KMS-11 (cell line): ENCODE measurements around the gene TSHZ1.

Experiments used
- H2AFZ ChIP-seq: fragments of 200-600 bp; sonication (generic); 2 replicates; pipeline ENCODE4 v1.6.1; 2016; ENCODE audit warnings: antibody characterized with exemption, mixed run types, low read depth
- H3K27ac ChIP-seq: fragments of 200-600 bp; sonication (generic); 2 replicates; pipeline ENCODE4 v1.6.1; 2016; ENCODE audit warnings: mild to moderate bottlenecking, mixed run types
- H3K27me3 ChIP-seq: fragments of 200-600 bp; sonication (generic); 2 replicates; pipeline ENCODE4 v1.6.1; 2017; ENCODE audit warnings: mild to moderate bottlenecking, low read depth, mixed run types, moderate library complexity; ENCODE audit not compliant: insufficient read depth
- H3K36me3 ChIP-seq: fragments of 200-600 bp; sonication (generic); 2 replicates; pipeline ENCODE4 v1.6.1; 2017; ENCODE audit warnings: mild to moderate bottlenecking, mixed run types; ENCODE audit not compliant: insufficient read depth
- H3K4me1 ChIP-seq: fragments of 200-600 bp; sonication (generic); 2 replicates; pipeline ENCODE4 v1.6.1; 2016; ENCODE audit warnings: mild to moderate bottlenecking, low read depth, mixed run types; ENCODE audit not compliant: poor library complexity, severe bottlenecking
- H3K4me2 ChIP-seq: fragments of 200-600 bp; sonication (generic); 2 replicates; pipeline ENCODE4 v1.7.0; 2016; ENCODE audit warnings: mild to moderate bottlenecking, mixed run types
- H3K4me3 ChIP-seq: fragments of 200-600 bp; sonication (generic); IDR thresholded peaks from 2 replicates; pipeline ENCODE4 v1.6.1; 2017; ENCODE audit warnings: low read depth, low read length, mixed read lengths; ENCODE audit not compliant: insufficient read depth
- H3K79me2 ChIP-seq: fragments of 200-600 bp; sonication (generic); 2 replicates; pipeline ENCODE4 v1.6.1; 2016; ENCODE audit warnings: low read depth, mixed run types; ENCODE audit not compliant: insufficient read depth
- H3K9ac ChIP-seq: fragments of 200-600 bp; sonication (generic); 2 replicates; pipeline ENCODE4 v1.6.1; 2016; ENCODE audit warnings: mild to moderate bottlenecking, mixed run types
- H4K20me1 ChIP-seq: fragments of 200-600 bp; sonication (generic); 2 replicates; pipeline ENCODE4 v1.6.1; 2016; ENCODE audit warnings: mild to moderate bottlenecking, mixed run types; ENCODE audit not compliant: insufficient read depth
- TF ChIP-seq, protein P1 (sequence below): fragments of 200-600 bp; sonication (generic); conservative IDR thresholded peaks from 2 replicates; pipeline ENCODE4 v1.6.1; 2017; ENCODE audit warnings: low read depth, mild to moderate bottlenecking, antibody characterized with exemption, low read length, moderate library complexity, mixed read lengths

The TSHZ1 gene

DNA sequence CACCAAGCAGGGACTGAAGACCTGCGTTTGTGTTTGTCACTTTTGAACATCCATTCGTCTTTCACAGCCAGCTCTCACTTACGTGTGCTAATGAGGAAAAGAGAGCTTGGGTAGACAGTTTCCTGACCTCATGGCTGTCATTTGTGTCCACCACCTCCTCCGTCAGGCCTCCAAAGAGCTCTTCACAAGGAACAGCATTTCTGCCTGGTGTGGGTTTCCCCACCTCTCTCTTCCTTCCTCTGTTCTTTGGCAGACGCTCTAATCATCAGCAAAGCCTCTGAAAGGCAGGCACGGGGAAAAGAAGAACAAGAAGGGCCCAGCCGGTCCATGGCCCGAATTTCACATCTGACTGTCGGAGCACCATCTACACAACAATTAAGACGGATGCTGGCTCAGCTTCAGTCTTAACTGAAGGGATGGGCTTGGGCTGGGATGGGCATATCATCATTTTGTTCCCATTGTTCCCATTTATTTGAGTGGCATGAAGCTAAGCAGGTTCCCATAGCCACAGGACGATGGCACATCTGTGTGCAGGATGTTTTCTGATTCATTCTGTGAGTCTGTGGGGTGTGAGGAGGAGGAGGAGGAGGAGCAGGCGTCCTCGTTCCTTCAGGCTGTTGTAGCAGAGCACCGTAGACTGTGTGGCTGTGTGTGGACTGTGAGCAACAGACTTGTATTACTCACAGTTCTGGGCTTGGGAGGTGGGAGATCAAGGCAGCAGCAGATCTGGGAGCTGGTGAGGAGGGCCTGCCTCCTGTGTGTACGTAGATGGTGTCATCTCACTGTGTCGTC, 66.4 kb downstream of the TSHZ1 start:
- TF ChIP-seq, protein P1, sequence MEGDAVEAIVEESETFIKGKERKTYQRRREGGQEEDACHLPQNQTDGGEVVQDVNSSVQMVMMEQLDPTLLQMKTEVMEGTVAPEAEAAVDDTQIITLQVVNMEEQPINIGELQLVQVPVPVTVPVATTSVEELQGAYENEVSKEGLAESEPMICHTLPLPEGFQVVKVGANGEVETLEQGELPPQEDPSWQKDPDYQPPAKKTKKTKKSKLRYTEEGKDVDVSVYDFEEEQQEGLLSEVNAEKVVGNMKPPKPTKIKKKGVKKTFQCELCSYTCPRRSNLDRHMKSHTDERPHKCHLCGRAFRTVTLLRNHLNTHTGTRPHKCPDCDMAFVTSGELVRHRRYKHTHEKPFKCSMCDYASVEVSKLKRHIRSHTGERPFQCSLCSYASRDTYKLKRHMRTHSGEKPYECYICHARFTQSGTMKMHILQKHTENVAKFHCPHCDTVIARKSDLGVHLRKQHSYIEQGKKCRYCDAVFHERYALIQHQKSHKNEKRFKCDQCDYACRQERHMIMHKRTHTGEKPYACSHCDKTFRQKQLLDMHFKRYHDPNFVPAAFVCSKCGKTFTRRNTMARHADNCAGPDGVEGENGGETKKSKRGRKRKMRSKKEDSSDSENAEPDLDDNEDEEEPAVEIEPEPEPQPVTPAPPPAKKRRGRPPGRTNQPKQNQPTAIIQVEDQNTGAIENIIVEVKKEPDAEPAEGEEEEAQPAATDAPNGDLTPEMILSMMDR, result no peak
- Histone ChIP-seq H3K27ac (no peak overlapping the region), H2AFZ (no peak overlapping the region), H3K4me2 (no peak overlapping the region), H3K4me1 (no peaks in the 10 kb centered on the region), H3K27me3 (no peaks in the 10 kb centered on the region), H3K79me2 (no peaks in the 10 kb centered on the region), H3K4me3 (no peak overlapping the region), H3K36me3 (no peaks in the 10 kb centered on the region), H4K20me1 (no peaks in the 10 kb centered on the region), H3K9ac (no peak overlapping the region)

DNA sequence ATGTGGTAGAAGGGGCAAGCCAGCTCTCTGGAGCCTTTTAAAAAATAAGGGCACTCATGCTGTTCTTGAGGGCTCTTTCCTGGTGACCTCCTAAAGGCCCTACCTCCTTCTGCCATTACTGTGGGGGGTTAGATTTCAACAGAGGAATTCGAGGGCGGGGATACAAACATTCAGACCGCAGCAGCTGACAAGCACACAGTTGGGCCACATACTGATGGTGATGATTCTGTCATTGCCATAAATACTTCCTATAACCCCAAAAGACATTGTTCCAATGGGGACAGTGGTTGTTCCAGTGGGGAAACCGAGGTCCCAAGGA, 67.0 kb downstream of the TSHZ1 start:
- Histone ChIP-seq H3K36me3 (no peaks in the 10 kb centered on the region), H3K4me2 (no peak overlapping the region), H3K27me3 (no peaks in the 10 kb centered on the region), H3K4me3 (no peak overlapping the region), H3K27ac (no peak overlapping the region), H2AFZ (no peak overlapping the region), H4K20me1 (no peaks in the 10 kb centered on the region), H3K9ac (no peak overlapping the region), H3K79me2 (no peaks in the 10 kb centered on the region), H3K4me1 (no peaks in the 10 kb centered on the region)
- TF ChIP-seq, protein P1, result no peak

DNA sequence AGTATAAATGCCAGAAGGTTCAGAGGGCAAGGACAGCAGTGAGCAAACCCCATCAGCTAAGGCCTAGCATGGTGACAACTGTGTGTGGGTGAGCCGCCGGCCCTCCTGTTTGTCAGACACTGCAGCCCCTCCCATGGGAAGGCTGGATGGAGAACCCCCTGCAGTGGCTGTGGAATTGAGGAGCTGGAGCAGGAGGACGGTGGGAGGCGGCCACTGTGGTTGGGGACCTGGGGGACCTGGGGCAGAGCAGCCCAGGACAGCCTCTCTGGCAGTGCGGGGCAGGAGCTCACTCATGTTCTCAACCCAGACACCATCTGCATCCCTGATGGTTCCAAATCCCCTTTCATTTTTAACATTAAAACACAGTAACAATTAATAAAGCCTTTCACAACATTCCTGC, 68.8 kb downstream of the TSHZ1 start:
- H3K4me3 ChIP-seq, result no peak overlapping the region
- H3K27ac ChIP-seq, result no peak overlapping the region
- H3K4me2 ChIP-seq, result no peak overlapping the region
- H2AFZ ChIP-seq, result no peak overlapping the region
- no peaks in the 10 kb centered on the region for H3K4me1 ChIP-seq
- no peak overlapping the region for H3K9ac ChIP-seq
- no peaks in the 10 kb centered on the region for H3K27me3 ChIP-seq
- no peaks in the 10 kb centered on the region for H3K36me3 ChIP-seq
- TF ChIP-seq, protein P1, result no peak
- H4K20me1 ChIP-seq, result no peaks in the 10 kb centered on the region
- H3K79me2 ChIP-seq, result no peaks in the 10 kb centered on the region

DNA sequence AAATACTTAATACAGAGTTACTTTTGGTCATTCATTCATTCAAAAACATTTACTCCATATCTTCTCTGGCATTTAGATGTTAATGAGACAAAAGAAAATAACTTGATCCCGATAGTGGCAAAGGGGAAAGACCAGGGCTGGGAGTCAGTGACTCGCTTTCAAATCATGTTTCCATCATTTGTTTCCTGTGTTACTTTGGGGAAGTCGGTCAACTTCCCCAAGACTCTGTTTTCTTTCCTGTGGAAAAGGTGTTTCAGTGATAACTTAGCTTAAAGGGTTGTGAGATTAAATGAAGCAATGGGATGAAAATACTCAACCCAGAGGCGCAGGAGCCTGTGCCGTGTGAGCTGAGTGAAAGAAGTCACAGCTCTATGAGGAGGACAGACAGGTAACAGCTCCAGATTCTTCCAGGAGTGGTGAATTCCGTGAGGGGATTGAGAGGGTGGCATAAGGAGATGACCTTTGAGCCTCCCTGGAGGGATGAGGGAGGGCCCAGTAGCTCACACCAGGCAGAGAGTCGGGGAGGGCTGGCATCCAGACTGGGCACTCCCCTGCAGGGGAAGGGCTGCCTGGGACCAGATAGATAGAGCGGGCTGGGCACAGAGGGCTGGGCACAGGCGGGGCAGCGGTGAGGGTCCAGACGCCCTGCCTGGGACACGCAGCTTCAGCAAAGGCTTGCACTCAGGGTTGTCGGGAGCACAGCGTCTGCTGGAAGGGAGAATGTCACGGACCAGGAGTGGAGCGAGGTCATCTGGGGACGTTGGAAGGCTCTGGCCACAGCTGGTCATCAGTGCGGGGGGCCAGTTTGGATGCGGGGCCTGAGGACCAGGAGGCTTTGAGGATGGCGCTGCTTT, 70.1 kb downstream of the TSHZ1 start:
- no peak overlapping the region for H3K4me2 ChIP-seq
- no peaks in the 10 kb centered on the region for H4K20me1 ChIP-seq
- H3K4me3 ChIP-seq, result no peak overlapping the region
- H3K4me1 ChIP-seq, result no peaks in the 10 kb centered on the region
- TF ChIP-seq, protein P1, result no peak
- H3K9ac ChIP-seq, result no peak overlapping the region
- H3K36me3 ChIP-seq, result no peaks in the 10 kb centered on the region
- H3K79me2 ChIP-seq, result no peaks in the 10 kb centered on the region
- H3K27me3 ChIP-seq, result no peaks in the 10 kb centered on the region
- H2AFZ ChIP-seq, result no peak overlapping the region
- H3K27ac ChIP-seq, result no peak overlapping the region
